Measurements from ENCODE around the gene CERS2.
"Not testable (repeated sequence)": the region's sequence is repeated elsewhere in the genome, so short reads cannot be mapped to it uniquely, and the experiment has no call there.

The CERS2 gene

GRCh38 chr1:150931773-150932172 is 42.9 kb downstream of the CERS2 start:
- Mint-ChIP-seq H3K4me3 (no peak overlapping the region), H3K27me3 (ENCODE audit: low read depth) (no peaks in the 10 kb centered on the region), H3K9me3 (peaks cover 21% of the 10 kb centered on the region), H3K4me1 (no peaks in the 10 kb centered on the region), H3K27ac (no peak overlapping the region), H3K36me3 (ENCODE audit: low read depth) (peaks cover 87% of the 10 kb centered on the region)
- TF ChIP-seq CTCF (IDR thresholded peaks at IDR 0.05; ENCODE audit: unreplicated experiment in 3 of 3): no peak

GRCh38 chr1:150928775-150929174 is 45.9 kb downstream of the CERS2 start:
- Mint-ChIP-seq H3K36me3 (ENCODE audit: low read depth) (peaks cover 72% of the 10 kb centered on the region), H3K9me3 (peaks cover 19% of the 10 kb centered on the region)
- not testable (repeated sequence) for H3K27ac Mint-ChIP-seq; H3K4me1 Mint-ChIP-seq; H3K4me3 Mint-ChIP-seq; H3K27me3 Mint-ChIP-seq (ENCODE audit: low read depth)

- peaks cover 68% of the 10 kb centered on the region for H3K36me3 Mint-ChIP-seq (ENCODE audit: low read depth)
- no peak for TF ChIP-seq CTCF (IDR thresholded peaks at IDR 0.05; ENCODE audit: unreplicated experiment in 3 of 3)
- H3K4me1 Mint-ChIP-seq: no peaks in the 10 kb centered on the region
- H3K4me3 Mint-ChIP-seq: peak overlapping the region; percentile 68 to 83 (median 74)
- no peaks in the 10 kb centered on the region for H3K27me3 Mint-ChIP-seq (ENCODE audit: low read depth)
- peak overlapping the region in 2 of 3 experiments; percentile 55 to 78 for H3K27ac Mint-ChIP-seq
- peaks cover 19% of the 10 kb centered on the region for H3K9me3 Mint-ChIP-seq
These were observed 46.3 kb downstream of the CERS2 start for GRCh38 chr1:150928286-150928685.

DNA sequence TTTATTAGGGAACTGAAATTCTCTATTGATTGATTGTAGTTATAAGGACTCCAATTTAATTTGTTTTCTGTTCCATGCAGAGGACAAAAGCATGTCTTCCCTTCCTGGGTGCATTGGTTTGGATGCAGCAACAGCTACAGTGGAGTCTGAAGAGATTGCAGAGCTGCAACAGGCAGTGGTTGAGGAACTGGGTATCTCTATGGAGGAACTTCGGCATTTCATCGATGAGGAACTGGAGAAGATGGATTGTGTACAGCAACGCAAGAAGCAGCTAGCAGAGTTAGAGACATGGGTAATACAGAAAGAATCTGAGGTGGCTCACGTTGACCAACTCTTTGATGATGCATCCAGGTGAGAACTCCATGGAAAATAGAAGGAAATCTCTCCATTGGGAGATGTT is 47.0 kb downstream of the CERS2 start:
- peak overlapping the region in 1 of 3 experiments; percentile 35 for H3K27ac Mint-ChIP-seq
- no peaks in the 10 kb centered on the region for H3K27me3 Mint-ChIP-seq (ENCODE audit: low read depth)
- no peak for TF ChIP-seq CTCF (IDR thresholded peaks at IDR 0.05; ENCODE audit: unreplicated experiment in 3 of 3)
- peak overlapping the region; percentile 97 to 100 (median 98) for H3K4me3 Mint-ChIP-seq
- H3K9me3 Mint-ChIP-seq: peaks cover 18% of the 10 kb centered on the region
- H3K4me1 Mint-ChIP-seq: no peaks in the 10 kb centered on the region
- H3K36me3 Mint-ChIP-seq (ENCODE audit: low read depth): peaks cover 61% of the 10 kb centered on the region

DNA sequence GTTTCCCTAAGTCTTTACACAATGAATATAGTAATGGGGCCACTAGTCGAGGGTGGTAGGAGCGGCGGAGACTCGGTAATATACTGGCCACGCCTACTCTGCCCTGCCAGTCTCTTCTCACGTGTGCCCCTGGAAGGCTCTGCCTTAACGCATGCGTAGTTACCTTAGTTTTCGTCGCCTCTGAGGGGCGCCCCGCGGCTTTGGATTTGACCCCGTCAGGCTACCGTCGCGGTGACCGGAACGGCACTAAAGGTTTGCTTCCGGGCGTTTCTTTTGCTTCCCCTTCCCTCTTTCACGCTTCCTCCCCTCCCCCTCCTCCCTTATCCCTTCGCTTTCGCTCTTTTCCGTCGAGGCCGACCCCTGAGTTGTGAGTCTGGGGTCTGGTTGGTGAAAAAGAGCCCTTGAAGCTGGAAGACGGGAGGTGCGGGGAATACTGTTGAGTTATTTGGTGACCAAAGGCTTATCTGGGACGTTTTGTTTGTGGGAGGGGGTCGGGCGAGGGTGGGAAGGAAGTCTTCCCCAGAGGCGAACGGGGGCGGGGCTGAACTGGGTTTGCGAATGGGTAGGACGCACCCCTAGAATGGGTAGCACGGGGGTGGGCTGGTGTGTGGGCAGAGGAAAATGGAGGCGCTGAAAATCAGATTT is 48.4 kb downstream of the CERS2 start, which contains the start of gene SETDB1:
SETDB1 (plus strand) TSS at position 267 of the 645 bp plus-strand sequence. CDS start 1,352 bp downstream, outside the sequence.
- Mint-ChIP-seq H3K9me3 (peaks cover 12% of the 10 kb centered on the region), H3K4me3 (peak within 1 kb of the TSS; percentile 97 to 100 (median 98)), H3K27me3 (ENCODE audit: low read depth) (no peaks in the 10 kb centered on the region), H3K4me1 (no peaks in the 10 kb centered on the region), H3K36me3 (ENCODE audit: low read depth) (peaks cover 47% of the 10 kb centered on the region), H3K27ac (peak within 1 kb of the TSS; percentile 97 to 99 (median 98))
- TF ChIP-seq CTCF (IDR thresholded peaks at IDR 0.05; ENCODE audit: unreplicated experiment in 3 of 3): no peak

GRCh38 chr1:150925080-150925479 is 49.6 kb downstream of the CERS2 start:
- Mint-ChIP-seq H3K4me1 (no peaks in the 10 kb centered on the region), H3K36me3 (ENCODE audit: low read depth) (peaks cover 35% of the 10 kb centered on the region), H3K4me3 (peak overlapping the region in 2 of 3 experiments; percentile 36 to 97), H3K9me3 (peaks cover 8% of the 10 kb centered on the region), H3K27me3 (ENCODE audit: low read depth) (no peaks in the 10 kb centered on the region), H3K27ac (no peak overlapping the region)
- TF ChIP-seq CTCF (IDR thresholded peaks at IDR 0.05; ENCODE audit: unreplicated experiment in 3 of 3): no peak

Data from nephron (organoid).